A673 (cell line): ENCODE measurements around the gene NCKAP5. TPM values are rescaled to one million over a fixed set of nuclear protein-coding genes. Genes with fewer than 3 reads are reported as not detected.

Experiments
- BruUV-seq: library from RNA; stranded (reverse); fragments of 400-500 nt; replicated peaks from 2 replicates; lab custom pipeline; 2021; lab: Mats Ljungman, UMichigan
- CTCF ChIA-PET: fragments of 300-600 bp; sonication (Branson Sonifier 250); formaldehyde crosslinking; loops from one replicate; lab custom pipeline; 2022; ENCODE audit warnings: antibody characterized with exemption; lab: Charles Lee
- POLR2A ChIA-PET: fragments of 300-600 bp; sonication (Branson Sonifier 250); formaldehyde crosslinking; loops from one replicate; lab custom pipeline; 2022; ENCODE audit warnings: antibody characterized with exemption; ENCODE audit not compliant: low non-redundant PET; lab: Charles Lee
- DNase-seq: peaks from one replicate; pipeline ENCODE4 v3.0.0-alpha.2; 2015; ENCODE audit warnings: low spot score
- H3K27ac ChIP-seq: fragments of 200-600 bp; sonication (generic); 2 replicates; pipeline ENCODE4 v1.5.1; 2016; ENCODE audit warnings: mixed run types, low read depth, mild to moderate bottlenecking, mixed read lengths, antibody characterized with exemption, low read length; ENCODE audit not compliant: poor library complexity, severe bottlenecking
- H3K27me3 ChIP-seq: fragments of 200-600 bp; sonication (generic); replicated peaks from 2 replicates; pipeline ENCODE4 v1.6.1; 2017; ENCODE audit warnings: mixed run types, low read depth, mild to moderate bottlenecking, mixed read lengths, antibody characterized with exemption, low read length; ENCODE audit not compliant: insufficient read depth, poor library complexity
- H3K36me3 ChIP-seq: fragments of 200-600 bp; sonication (generic); 2 replicates; pipeline ENCODE4 v1.6.1; 2016; ENCODE audit warnings: mixed run types, mild to moderate bottlenecking, mixed read lengths, antibody characterized with exemption, low read length; ENCODE audit not compliant: insufficient read depth, poor library complexity, severe bottlenecking
- H3K4me1 ChIP-seq: fragments of 200-600 bp; sonication (generic); 2 replicates; pipeline ENCODE4 v1.6.1; 2017; ENCODE audit warnings: mixed run types, mild to moderate bottlenecking, mixed read lengths, antibody characterized with exemption, low read length; ENCODE audit not compliant: insufficient read depth, poor library complexity, severe bottlenecking
- H3K4me3 ChIP-seq: fragments of 200-600 bp; sonication (generic); 2 replicates; pipeline ENCODE4 v1.5.1; 2016; ENCODE audit warnings: low read depth, mixed run types, mild to moderate bottlenecking, mixed read lengths, low read length; ENCODE audit not compliant: poor library complexity, severe bottlenecking
- H3K9me3 ChIP-seq: fragments of 200-600 bp; sonication (generic); 2 replicates; pipeline ENCODE4 v1.6.1; 2016; ENCODE audit warnings: mixed run types, low read depth, mild to moderate bottlenecking, mixed read lengths, antibody characterized with exemption, low read length; ENCODE audit not compliant: poor library complexity, severe bottlenecking
- CTCF ChIP-seq: fragments of 300-800, 200-600 bp; sonication (generic); conservative IDR thresholded peaks from 2 replicates; pipeline ENCODE4 v1.5.1; 2017; ENCODE audit warnings: low read depth, mild to moderate bottlenecking, antibody characterized with exemption, low read length, moderate library complexity, mixed read lengths
- EZH2 ChIP-seq: fragments of 200-600 bp; sonication (generic); IDR thresholded peaks from 2 replicates; pipeline ENCODE4 v1.6.1; 2017; ENCODE audit warnings: borderline replicate concordance, low read depth, mild to moderate bottlenecking, mixed read lengths, antibody characterized with exemption, low read length; ENCODE audit not compliant: poor library complexity, severe bottlenecking
- intact Hi-C: fragments of 100-400 bp; cut with micrococcal nuclease; formaldehyde crosslinking; loops from one replicate; pipeline ENCODE4 v1.10.0; 2022; ENCODE audit not compliant: unreplicated experiment
- total RNA-seq: library from RNA; stranded (reverse); gene quantifications from 2 replicates; pipeline ENCODE4 v1.2.3, GENCODE V29; 2021

NCKAP5 gene
- total RNA-seq, 1 experiment from 2014 or later = 26.6 TPM

GRCh38 chr2:132730611-132731010 lies 837.7 kb downstream of the NCKAP5 start:
- no peak for DNase-seq
- intact Hi-C loops = no loop called here
- no peaks in the 10 kb centered on the region for H3K4me1 ChIP-seq
- H3K4me3 ChIP-seq = no peak overlapping the region
- TF ChIP-seq EZH2 = no peak
- TF ChIP-seq CTCF = no peak
- no peak overlapping the region for H3K27ac ChIP-seq
- no peaks in the 10 kb centered on the region for H3K36me3 ChIP-seq
- no peaks in the 10 kb centered on the region for H3K9me3 ChIP-seq
- CTCF ChIA-PET = no interaction called here
- no TSS peak for BruUV-seq
- POLR2A ChIA-PET = no interaction called here
- no peaks in the 10 kb centered on the region for H3K27me3 ChIP-seq

- DNase-seq = no peak
- TF ChIP-seq EZH2 (no peak), CTCF (no peak)
- no peak overlapping the region for H3K4me3 ChIP-seq
- H3K9me3 ChIP-seq = no peaks in the 10 kb centered on the region
- H3K36me3 ChIP-seq = no peaks in the 10 kb centered on the region
- no peaks in the 10 kb centered on the region for H3K27me3 ChIP-seq
- H3K4me1 ChIP-seq = no peaks in the 10 kb centered on the region
- intact Hi-C loops = no loop called here
- no TSS peak for BruUV-seq
- H3K27ac ChIP-seq = no peak overlapping the region
- CTCF ChIA-PET = no interaction called here
- POLR2A ChIA-PET = no interaction called here
These were observed 838.7 kb downstream of the NCKAP5 start for GRCh38 chr2:132729522-132729921.

- Histone ChIP-seq H3K4me3 (no peak overlapping the region), H3K9me3 (no peaks in the 10 kb centered on the region), H3K4me1 (no peaks in the 10 kb centered on the region), H3K36me3 (no peaks in the 10 kb centered on the region), H3K27ac (no peak overlapping the region), H3K27me3 (no peaks in the 10 kb centered on the region)
- TF ChIP-seq CTCF = no peak
- TF ChIP-seq EZH2 = no peak
- ChIA-PET POLR2A (interaction anchor here (0.5 kb wide), 1 partner anchor 10 kb away, joined by 3 read pairs; no protein-coding TSS in a partner anchor), CTCF (no interaction called here)
- intact Hi-C loops = no loop called here
- no peak for DNase-seq
- no TSS peak for BruUV-seq
These were observed 842.1 kb downstream of the NCKAP5 start for GRCh38 chr2:132726155-132726554.
